GM18505 (cell line): ENCODE data around the gene ZNF496.
"Not testable (repeated sequence)": the region's sequence is repeated elsewhere in the genome, so short reads cannot be mapped to it uniquely, and the experiment has no call there.

Experiments
- ATAC-seq: cut with Tn5 transposase; IDR thresholded peaks from one replicate; pipeline ENCODE4 v1.9.1; 2021; ENCODE audit not compliant: unreplicated experiment
- POLR2A ChIP-seq: IDR thresholded peaks from 4 replicates; pipeline ENCODE4 v1.6.1; 2011; ENCODE audit warnings: borderline replicate concordance; ENCODE audit not compliant: insufficient read depth, insufficient read length; ENCODE audit errors: extremely low read depth

The ZNF496 gene

DNA sequence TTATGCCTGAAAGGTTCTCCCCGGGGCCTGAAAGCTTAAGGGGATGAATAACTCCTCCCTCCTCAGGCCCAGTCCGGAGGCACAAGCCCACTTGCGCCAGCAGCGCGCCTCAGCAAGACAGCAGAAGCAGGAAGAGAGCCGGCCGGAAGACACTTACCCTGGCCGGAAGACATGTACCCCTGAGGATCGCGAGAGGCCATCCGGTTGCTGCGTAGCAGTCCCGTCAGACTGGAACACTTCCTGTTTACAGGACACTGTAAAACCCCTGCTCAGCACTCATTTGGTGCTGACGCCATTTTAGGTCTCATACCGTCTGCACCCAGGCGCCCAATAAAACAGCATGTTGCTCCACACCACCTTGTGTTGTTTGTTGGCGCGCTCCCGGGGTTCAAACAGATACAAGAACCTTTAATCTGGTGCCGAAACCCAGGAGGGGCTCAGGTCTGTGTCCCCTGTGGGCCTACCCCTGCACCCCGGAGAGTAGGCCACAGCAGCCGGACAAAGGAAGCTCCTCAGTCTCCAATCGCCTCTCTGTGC, 45.5 kb downstream of the ZNF496 start:
- no peak for ATAC-seq
- TF ChIP-seq POLR2A = no peak

DNA sequence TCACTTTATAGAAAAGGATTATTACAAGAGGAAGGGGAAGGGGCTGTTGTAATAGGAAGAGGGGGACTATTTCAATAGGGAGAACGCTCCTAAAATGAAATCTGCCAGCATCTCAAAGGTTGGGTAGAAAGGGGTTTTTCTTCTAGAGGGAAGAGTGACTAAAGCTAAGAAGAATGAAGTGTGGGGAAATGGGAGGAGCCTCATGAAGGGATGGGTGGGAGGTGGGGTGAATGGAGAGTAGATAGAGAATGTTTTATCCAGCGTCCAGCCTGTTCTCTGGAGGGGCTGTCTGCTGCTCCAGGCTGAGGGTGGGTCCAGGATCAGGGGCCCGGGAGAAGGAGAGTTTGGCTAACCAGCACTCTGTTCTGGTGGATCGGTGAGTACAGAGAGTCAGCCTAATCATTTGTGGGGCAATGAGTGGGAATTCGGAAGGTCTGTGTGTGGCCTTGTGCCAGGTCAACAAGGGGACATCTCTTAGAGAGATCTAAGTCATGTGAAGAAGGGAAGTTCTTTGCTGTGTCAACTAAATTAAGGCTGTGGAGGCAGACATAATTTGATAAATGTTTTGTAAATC, 50.6 kb downstream of the ZNF496 start:
- no peak for ATAC-seq
- TF ChIP-seq POLR2A = no peak

DNA sequence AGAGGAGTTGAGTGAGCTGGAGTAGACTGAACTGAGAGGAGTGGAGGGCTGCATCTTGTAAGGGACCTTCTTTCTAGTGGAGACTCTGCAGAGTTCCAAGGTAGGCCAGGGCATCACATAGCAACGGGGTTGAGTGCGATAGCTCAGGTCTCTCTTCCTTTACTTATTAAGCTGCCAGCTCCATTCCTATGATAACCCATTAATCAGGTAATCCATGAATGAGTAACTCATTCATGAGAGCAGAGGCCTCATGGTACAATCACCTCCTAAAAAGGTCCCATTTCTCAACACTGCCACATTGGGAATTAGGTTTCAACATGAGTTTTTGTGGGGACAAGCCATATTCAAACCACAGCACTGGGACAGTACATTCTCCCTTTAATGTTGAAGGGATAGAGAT, 54.5 kb downstream of the ZNF496 start:
- no peak for TF ChIP-seq POLR2A
- no peak for ATAC-seq

DNA sequence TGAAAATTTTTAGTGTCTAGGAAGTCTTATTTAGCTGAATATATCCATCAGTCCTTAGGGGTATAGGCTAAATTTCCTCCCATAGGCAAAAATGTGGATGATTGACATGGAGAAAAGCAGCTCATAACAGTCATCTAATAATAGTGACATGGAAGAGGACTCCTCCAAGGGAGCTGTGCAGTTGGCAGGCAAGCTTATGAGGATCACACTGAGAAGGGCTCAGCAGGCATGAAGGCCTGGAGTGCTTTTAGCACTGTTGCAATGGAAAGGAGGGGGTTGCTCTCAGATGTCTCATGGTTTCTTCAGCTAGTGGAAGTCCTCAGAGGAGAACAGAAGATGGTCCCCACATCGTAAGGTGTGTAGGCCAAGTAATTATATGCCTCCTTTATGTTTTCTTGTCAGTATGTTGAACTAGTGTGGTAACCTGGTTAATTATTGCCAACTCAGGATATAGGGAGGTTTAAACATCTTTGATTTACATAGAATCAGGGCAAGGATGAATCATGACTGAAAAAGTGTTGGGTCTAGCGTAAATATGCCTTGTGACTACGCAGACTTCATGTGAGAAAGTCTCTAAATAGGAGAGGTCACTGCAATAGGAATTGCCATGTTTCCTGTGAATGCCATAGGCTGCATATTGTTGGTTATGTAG, 56.9 kb downstream of the ZNF496 start:
- TF ChIP-seq POLR2A = no peak
- ATAC-seq = no peak

DNA sequence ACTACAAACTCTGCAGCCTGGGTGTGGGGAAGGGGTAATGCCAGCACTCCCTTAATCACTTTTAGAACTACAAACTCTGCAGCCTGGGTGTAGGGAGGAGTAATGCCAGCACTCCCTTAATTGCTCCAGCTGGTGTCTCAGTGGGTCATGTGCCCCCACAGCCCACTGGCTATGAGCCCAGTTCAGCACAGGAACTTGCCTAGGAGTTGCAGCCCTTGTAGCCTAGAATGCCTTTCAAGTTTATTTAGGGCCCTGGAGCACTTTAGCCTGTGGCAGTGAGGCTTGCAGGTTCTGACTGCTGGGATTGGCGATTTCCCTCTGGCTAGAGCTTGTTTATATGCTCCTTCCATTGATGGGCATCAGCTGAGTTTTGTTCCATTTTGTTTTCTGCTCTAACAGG, 58.7 kb downstream of the ZNF496 start:
- no peak for ATAC-seq
- no peak for TF ChIP-seq POLR2A

DNA sequence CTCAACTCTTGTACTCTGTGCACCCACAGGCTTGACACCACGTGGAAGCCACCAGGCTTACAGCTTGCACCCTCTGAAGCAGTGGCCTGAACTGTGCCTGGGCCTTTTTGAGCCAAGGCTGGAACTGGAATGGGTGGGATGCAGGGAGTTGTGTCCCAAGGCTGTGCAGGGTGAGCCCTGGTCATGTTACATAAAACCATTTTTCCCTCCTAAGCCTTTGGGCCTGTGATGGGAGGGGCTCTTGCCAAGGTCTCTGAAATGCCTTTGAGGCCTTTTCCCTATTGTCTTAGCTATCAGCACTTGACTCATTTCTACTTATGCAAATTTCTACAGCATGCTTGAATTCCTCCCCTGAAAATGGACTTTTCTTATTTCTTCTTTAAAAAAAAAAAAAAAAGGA, 61.7 kb downstream of the ZNF496 start:
- TF ChIP-seq POLR2A = no peak
- ATAC-seq = no peak

DNA sequence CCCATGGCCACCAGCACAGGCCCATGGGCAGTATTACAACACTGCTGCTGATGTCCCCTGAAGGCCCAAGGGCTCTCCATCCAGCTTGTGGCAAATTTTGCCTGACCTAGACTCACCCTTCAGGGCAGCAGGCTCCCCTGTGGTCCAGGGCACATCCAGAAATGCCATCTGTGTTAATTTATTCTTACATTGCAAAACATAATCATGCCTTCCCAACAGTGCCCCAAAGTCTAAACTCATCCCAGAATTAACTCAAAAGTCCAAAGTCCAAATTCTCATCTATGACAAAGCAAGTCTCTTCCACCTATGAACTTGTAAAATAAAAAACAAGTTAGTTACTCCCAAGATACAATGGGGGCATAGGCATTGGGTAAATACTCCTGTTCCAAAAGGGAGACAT, 62.5 kb downstream of the ZNF496 start:
- TF ChIP-seq POLR2A = no peak
- no peak for ATAC-seq

DNA sequence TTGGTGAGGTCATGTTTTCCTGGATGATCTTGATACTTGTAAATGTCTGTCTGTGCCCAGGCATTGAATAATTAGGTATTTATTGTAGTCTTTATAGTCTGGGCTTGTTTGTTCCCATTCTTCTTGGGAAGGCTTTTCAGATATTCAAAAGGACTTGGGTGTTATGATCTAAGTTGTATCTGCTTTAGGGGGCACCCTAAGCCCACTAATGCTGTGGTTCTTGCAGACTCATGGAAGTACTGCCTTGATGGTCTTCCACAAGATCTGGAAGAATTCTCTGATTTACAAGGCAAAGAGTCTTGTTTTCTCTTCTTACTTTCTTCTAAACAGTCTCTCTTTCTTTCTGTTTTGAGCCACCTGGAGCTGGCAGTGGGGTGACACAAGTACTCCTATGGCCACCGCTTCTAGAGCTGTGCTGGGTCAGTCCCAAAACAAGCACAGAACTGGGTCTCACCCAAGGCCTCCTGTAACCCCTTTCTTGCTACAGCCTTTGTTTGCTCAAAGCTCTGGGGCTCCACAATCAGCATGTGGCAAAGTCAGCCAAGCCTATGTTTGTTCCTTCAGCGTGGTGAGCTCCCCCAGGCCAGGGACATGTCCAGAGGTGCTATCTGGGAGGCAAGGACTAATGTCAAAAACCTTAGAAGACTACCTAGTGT, 63.1 kb downstream of the ZNF496 start:
- no peak for ATAC-seq
- no peak for TF ChIP-seq POLR2A

DNA sequence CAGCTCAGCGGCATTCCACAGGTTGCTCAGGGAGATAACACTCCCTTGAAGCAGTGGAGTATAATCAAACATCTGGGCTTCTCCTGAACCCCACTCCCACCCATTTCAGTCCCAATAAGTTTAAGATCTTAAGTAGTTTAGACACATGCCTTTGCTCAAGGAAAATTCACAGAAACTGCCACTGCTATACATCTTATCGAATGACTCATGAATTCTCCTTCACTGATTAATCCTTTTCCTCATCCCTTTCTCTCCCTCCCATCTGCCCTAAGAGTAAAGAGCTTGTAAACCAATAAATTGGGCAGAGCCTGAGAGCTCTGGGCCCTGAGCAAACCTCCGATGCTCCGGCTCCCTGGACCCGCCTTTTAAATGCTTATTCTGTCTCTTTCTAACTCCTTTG, 65.6 kb downstream of the ZNF496 start:
- TF ChIP-seq POLR2A = no peak
- ATAC-seq = no peak

DNA sequence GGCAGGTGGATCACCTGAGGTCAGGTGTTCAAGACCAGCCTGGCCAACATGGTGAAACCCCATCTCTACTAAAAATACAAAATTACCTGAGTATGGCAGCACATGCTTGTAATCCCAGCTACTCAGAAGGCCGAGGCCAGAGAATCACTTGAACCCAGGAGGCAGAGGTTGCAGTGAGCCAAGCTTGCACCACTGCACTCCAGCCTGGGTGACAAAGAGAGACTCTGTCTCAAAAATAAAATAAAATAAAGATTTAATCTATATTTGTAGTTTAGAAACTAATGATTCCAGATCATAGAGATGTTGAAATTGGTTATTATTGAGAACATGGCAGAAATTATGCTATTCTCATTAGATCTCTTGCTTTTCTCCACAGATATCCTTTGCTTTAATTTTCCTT, 75.9 kb downstream of the ZNF496 start, which contains the start of gene VN1R5:
TSS of gene VN1R5 (plus strand) at position 301 of the 400 bp plus-strand sequence.
- not testable (repeated sequence) for ATAC-seq

DNA sequence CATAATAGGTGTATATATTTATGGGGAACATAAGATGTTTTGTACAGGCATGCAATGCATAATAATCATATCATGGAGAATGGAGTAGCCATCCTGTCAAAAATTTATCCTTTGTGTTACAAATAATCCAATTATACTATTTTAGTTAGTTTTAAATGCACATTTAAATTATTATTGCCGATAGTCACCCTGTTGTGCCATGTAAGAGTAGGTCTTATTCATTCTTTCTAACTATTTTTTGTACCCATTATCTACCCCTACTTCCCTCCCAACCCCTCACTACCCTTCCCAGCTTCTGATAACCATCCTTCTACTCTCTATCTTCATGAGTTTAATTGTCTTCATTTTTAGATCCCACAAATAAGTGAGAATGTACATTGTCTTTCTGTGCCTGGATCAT, 84.1 kb downstream of the ZNF496 start:
- TF ChIP-seq POLR2A = no peak
- no peak for ATAC-seq
